Measurements from ENCODE around the gene ZFR.
"Not testable (repeated sequence)": the region's sequence is repeated elsewhere in the genome, so short reads cannot be mapped to it uniquely, and the experiment has no call there.

ZFR gene

DNA sequence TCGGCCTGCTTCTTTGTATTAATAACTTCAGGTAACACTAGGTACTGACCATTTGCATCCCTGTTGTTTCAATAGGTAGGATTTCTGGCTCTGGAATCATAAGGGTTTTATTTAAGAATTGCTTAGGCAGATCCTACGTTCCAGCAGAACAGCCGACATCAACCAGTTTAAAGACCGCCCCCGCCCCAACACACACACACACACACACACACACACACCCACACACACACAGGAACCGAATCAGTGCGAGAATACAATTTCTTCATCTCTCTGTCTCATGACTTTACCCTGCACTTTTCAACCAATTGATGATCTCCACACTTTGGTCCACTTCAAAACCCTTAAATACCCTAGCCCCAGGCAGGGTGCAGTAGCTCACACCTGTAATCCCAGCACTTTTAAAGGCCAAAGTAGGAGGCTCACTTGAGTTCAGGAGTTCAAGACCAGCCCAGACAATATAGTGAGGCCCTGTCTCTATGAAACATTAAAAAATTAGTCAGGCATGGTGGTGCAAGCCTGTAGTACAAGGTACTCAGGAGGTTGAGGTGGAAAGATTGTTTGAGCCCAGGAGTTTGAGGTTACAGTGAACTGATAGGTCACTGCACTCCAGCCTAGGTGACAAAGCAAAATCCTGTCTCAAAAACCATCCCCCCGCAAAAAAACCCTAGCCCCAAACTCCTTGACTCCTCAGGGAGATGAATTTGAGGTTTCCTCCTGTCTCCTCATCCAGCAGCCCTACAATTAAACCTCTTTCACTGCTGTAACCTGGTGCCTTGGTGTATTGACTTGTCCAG lies 129.1 kb downstream of the ZFR start:
- DNase-seq: no peak

DNA sequence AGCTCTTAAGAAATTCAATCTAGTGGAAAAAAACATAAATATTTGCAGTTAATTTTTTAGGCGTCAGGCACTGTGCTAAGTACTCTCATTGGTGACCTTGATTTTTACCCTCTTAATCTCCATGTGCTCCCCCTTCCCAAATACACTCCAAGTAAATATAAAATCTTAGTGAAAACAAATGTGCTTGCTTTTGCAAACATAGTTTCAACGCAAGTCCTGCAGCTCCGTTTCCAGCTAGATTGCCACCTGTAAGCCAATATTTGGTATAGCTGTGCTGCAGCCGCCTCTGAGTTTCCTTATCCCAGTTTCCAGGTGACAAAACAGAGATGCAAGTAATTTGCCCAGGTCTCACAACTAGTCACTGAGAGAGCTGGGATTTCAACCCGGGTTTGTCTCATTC lies 129.9 kb downstream of the ZFR start:
- no peak for DNase-seq

- not testable (repeated sequence) for DNase-seq
These were observed 130.4 kb downstream of the ZFR start for GRCh38 chr5:32314152-32314488.

GRCh38 chr5:32312595-32313332 lies 131.8 kb downstream of the ZFR start, which contains the start of gene MTMR12:
Gene MTMR12 (minus strand): TSS chr5:32312939. CDS start chr5:32312838, 101 bp downstream.
- DNase-seq: peak; percentile 100

GRCh38 chr5:32312197-32312594 lies 132.3 kb downstream of the ZFR start:
- peak; percentile 30 to 39 for DNase-seq

- no peak for DNase-seq
These were observed 132.9 kb downstream of the ZFR start for GRCh38 chr5:32311404-32312196.

GRCh38 chr5:32309761-32310160 lies 134.8 kb downstream of the ZFR start:
- DNase-seq: no peak

DNA sequence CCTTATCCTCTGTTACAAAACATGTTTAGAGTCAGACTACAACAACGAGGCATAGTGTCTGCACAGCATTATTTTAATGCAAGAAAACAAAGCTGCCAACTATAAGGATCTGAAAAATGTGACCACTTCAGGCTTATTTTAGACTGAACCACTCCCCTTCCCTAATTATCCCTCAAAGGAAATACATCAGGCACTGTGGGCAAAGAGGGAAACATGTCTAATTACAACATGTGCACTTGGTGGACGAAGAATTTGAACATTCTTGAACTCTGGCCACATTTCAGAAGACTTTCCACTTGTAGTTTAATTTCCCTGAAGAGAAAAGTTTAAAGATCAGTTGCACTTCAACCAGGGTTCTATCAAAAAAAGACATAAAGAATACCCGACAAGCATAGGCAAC lies 135.6 kb downstream of the ZFR start:
- no peak for DNase-seq

GRCh38 chr5:32307769-32308194 lies 136.8 kb downstream of the ZFR start:
- no peak for DNase-seq

DNA sequence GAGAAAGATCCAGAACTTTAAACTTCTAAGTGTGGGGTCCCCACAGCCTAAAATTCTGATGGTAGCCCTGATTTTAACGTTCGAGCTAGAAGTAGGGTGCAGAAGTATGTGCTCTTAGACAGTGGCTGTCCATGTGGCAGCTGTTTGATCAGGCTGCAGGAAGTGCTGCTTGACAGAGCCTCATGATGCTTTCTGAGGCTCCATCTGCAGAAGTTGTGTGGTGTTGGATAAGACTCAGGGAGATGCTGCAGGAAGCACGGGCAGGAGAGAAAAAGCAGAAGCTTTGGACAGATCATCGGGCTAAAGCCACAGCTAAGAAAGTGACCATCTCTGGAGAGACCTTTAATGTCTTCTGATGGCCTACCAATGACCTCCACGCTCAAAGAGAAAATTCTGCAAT lies 139.9 kb downstream of the ZFR start:
- DNase-seq: no peak
